HG03520 (cell line): ENCODE results near the gene LIPC.
"Not testable (repeated sequence)": the region's sequence is repeated elsewhere in the genome, so short reads cannot be mapped to it uniquely, and the experiment has no call there.

Source experiments
- ATAC-seq: cut with Tn5 transposase; IDR thresholded peaks from one replicate; pipeline ENCODE4 v1.9.1; 2021; ENCODE audit warnings: mild to moderate bottlenecking, moderate library complexity; ENCODE audit not compliant: unreplicated experiment

Gene LIPC

DNA sequence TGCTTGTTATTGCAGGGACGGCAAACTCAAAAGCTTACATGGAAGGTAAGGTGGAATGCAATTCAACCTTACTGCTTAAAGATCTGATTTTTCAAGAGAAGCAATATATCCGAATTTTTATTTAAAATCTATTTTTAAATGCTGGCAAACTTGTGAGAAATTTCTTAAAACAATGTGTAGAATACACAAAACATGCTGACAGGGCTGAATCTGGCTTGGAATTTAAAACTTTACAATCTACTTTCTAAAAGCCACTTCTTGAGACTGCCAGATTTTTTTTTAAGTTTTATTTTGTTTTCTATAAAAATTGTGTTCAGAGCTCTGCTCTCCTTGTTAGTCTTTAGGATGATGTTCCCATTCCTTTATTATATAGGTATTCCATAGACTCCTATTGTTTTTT is 171.0 kb downstream of the LIPC start:
- no peak for ATAC-seq

DNA sequence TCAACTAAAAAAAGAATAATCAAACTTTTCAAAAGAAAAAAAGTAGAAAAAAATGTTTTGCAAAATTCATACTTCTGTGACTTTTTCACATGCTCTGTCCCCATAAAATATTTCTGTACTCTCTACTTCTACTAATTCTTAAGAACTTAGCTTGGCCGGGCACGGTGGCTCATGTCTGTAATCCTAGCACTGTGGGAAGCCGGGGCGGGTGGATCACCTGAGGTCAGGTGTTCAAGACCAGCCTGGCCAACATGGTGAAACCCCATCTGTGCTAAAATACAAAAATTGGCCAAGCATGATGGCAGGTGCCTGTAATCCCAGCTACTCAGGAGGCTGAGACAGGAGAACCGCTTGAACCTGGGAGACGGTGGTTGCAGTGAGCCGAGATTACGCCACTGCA is 172.1 kb downstream of the LIPC start:
- ATAC-seq: not testable (repeated sequence)

DNA sequence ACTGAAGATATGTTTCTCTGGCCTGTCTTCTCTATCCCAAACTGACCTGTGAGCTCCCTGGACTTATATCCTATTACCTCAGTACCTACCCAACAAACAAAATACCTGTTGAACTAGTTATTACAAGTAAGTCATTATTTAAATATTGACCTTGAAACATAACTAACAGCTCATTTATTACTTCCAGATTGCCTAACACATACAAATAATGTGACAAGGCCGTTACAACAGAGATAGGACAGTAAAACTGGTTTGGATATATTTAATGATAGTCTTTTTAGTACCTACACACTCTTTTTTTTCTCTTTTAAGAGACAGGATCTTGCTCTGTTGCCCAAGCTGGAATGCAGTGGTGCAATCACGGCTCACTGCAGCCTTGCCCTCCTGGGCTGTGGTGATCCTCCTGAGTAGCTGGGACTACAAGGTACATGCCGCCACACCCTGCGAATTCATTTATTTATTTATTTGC is 172.7 kb downstream of the LIPC start:
- ATAC-seq: no peak

DNA sequence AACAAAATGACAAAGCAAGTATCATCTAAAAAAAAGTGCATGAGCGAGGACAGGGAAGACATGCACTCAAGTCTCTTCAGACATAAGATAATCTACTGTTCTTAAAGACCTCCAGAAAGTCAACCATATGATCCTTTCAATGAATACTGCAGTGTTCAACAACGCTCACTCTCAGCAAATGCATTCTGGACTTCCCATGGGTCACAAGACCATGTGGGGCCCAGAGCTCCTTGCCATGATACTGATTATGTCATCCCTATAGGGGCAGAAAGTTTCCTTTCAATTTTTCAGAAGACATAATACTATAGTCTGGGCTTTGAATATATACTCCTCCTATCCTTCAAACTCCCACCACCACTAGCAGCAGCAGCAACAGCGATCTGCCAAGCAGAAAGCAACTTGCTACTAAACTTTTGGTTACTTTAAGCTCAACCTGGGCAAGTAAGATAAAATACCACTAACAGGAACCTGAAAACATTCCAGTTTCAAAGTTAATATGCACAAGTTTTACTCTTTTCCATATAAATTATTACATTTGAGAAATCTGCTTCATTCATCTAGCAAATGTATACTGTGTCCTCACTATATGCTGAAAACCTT is 174.2 kb downstream of the LIPC start:
- no peak for ATAC-seq

DNA sequence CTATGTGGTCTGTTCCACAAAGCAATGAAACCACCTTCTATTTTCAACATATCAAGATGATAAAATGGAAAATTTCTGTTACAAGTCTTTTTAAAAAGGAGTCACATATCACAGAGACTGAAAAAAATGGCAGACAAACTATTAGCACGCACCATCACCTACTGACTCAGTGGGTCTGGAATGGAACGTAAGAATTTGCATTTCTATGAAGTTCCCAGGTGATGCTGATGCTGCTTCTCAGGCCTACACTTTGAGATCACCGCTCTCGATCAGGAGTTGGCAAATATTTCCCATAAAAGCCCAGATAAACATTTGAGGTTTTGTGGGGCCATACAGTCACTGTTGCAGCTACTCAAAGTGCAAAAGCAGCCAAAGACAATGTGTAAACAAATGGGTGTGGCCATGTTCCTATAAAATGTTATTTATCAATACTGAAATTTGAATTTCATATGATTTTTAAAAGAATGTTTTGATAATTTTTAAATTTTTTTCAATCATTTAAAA is 174.8 kb downstream of the LIPC start:
- ATAC-seq: no peak

DNA sequence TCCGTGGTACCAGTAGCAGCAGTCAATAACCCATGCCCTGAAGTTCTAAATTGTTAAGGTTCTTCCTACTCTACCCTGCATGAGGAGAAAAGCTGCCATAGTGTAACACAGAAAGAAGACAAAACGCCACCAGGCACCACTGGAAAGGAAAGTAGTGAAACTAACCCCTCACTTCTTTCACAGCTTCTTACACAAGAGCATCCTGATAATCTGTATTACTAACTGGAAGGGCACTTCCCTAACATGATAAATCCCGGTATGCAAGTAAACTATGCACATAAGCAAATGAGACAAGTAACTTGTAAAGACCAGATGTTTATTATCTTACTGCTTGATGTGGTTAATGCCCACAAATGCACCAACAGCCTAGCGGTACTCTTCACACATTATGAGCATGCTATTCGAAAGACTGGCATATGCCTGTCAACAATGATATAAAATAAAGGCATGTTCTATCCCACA is 176.4 kb downstream of the LIPC start:
- ATAC-seq: no peak

DNA sequence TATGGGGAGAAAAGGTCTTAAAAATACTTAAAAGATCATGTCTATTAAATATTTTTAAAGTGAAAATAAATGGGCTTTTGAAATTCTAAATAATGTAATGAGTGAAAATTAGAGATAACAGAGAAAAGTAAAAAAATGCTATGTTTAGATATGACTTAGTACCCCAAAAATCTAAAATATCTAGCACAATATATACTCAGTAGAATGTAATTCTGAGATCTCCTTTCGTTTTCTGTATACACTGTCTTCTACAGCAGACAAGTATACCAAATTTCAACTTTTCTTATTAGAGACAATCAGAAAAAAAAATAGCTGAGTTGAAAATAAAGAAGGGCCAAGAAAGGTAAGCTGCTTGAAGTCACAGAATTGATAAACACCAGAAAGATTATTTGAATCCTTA is 176.9 kb downstream of the LIPC start:
- no peak for ATAC-seq

DNA sequence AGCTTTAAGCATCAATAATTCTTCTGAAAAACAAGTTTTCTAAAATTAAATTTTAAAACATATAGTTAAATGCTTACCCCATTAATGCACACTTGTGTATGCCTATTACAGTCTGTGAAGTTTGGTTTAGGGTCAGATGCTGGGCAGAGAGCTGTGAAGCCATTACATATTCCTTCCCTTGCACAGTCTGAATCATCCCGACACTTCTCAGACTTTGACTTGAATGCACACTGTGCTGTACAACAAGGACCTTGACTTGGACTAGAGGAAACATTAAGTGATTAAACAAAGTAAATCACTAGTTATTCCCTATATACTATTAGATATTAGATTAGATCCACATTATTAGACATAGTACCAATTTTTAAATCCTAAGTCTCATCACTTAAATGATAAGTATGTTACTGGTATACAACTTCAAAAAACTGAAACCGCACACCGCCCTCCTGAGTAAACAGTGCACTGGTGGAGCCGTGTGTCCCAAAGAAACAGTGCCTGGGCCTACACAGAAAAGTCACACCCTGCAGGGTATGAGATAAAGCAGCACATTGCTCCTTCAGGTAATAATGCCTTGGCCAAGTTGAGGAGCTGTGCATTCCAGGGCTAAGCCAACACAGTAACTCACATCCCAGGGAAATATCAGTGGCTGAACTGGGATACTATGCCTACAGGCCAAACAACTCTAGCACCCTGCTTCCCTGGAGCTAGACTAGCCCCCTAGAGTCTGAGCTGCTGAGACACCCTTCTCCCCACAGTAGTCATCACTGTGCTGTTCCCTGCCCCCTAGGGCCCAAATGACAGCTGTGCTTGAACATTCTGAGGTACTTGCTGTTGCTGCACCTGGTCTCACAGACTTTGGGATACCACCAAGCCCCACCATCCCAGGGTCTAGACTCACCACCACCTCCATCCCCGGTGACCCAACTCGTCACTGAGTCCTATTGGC is 180.2 kb downstream of the LIPC start:
- no peak for ATAC-seq

DNA sequence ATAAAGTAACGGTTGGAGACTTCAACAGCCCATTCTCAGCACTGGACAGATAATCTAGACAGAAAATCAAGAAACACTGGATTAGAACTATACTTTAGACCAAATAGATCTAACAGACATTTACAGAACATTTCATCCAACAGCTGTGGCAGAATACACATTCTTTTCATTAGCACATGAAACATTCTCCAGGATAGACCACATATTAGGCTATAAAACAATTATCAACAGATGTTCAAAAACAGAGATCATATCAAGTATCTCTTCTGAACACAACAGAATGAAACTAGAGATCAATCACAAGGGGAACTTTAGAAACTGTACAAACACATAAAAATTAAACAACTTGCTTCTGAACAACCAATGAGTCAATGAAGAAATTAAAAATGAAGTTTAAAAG is 184.4 kb downstream of the LIPC start:
- no peak for ATAC-seq
